Activated T-helper 1 cell treated with Interleukin-2 at 50 U/mL for 16 hours (primary cell): Measurements from ENCODE around the gene EMP3.
"Not testable (repeated sequence)": the region's sequence is repeated elsewhere in the genome, so short reads cannot be mapped to it uniquely, and the experiment has no call there.

Source experiments
- DNase-seq: peaks from one replicate; pipeline ENCODE4 v3.0.0-alpha.2; 2020; ENCODE audit warnings: low read depth

The EMP3 gene

GRCh38 chr19:48325265-48325910, at the start of gene EMP3:
Gene EMP3 (plus strand): TSS chr19:48325552. CDS start chr19:48326845, 1,293 bp downstream.
- peak; percentile 82 for DNase-seq

DNA sequence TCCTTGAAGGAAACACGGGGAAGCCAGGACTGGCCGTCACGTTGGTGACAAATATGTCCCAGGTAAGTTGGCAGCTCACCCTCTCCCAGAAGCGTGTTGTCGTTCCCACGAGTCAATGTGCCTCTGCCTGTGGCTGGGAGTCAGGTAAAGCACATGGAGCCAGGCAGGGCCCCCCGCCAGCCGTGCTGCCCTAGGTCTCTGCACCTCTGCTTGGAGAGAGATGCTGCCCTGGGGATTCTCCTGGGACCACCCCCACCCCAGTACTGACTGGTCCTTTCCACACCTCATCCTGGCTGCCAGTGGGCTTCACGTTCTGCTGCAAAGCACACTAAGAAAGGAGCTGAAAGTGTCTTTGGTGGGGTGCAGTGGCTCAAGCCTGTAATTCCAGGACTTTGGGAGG, 45.6 kb upstream of the EMP3 start:
- no peak for DNase-seq

DNA sequence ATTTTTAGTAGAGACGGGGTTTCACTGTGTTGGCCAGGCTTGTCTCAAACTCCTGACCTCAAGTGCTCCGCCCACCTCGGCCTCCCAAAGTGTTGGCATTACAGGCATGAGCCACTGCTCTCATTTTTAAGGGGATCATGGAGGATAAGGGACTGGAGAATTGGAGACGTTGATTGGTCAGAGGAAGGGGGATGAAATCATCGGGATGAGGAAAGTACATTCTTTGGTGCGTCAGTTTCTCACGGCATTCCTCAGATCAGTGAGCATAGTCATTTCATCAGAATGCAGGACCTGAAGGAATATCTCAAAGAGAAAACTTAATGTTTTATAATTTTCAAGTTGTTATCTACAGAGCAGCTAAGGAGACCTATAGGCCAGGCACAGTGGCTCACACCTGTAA, 41.4 kb upstream of the EMP3 start:
- no peak for DNase-seq

GRCh38 chr19:48284896-48285295, 40.5 kb upstream of the EMP3 start:
- DNase-seq, result no peak

DNA sequence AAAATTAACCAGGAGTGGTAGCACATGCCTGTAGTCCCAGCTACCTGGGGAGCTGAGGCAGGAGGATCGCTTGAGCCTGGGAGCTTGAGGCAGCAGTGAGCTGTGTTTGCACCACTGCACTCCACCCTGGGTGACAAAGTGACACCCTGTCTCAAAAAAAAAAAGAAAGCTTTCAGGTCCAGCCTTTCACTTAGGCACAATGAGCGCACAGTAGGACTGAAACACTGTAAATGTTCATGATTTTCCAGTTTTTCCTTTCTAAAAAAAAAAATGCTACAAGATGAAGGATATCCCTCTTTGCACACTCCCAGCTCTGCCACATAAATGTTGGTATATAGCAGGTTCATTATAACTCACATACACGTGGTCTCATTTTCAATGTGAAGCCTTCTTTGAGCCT, 37.6 kb upstream of the EMP3 start:
- DNase-seq, result no peak

- no peak for DNase-seq
Measured at GRCh38 chr19:48290401-48290770, 35.0 kb upstream of the EMP3 start.

DNA sequence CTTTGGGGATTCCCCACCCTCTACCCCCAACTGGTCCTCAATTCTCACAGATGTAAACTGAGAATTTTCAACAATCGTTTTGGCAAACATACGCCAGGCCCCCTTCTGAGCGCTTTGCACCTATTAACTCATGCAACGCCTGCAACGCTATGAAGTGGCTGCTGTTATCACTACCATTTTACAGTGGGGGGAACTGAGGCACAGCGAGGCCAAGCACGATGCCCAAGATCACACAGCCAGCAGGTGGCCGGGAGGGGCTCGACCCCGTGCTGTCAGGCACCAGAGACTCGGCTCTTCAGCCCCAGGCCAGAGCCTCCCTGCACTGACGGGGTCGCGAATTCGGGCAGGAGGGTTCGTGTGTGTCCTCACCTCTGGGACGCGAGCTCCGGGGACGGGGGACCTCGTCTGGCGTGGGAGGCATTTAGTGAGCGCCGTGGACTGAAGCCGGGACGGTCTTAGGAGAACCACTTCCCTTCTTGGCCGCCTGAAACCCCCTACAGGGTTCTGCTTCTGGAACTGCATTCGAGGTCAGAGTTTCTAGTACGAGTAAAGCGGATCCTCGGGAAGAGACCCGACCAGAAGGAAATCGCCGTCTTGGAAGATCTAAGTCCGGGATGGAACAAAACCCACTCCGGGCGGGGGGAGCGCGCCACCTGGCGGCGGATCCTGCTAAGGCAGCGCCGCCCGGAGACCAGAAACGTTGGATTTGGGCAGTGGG, 34.4 kb upstream of the EMP3 start:
- peak; percentile 38 for DNase-seq

GRCh38 chr19:48291489-48291815, 33.9 kb upstream of the EMP3 start:
- not testable (repeated sequence) for DNase-seq

- no peak for DNase-seq
Measured at GRCh38 chr19:48292798-48293197, 32.6 kb upstream of the EMP3 start.

DNA sequence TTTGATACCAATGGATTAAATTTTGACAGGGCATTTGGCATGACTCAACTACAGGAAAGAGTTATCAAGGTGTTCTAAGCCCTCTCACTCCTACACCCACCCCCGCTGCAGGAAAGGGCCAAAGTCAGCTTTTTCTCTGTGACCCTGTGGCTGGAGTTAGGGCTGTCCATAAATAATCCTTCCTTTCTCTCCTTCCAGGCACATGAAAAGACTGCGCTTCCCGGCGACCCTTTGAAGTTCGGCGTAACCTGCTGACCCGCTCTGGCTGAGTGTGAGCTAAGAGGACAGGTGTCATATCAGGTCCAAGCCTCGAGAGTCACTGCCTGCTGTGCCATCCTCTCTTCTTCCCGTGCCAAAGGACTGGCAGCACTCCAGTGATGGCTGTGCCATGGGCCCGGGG, 29.9 kb upstream of the EMP3 start:
- no peak for DNase-seq

DNA sequence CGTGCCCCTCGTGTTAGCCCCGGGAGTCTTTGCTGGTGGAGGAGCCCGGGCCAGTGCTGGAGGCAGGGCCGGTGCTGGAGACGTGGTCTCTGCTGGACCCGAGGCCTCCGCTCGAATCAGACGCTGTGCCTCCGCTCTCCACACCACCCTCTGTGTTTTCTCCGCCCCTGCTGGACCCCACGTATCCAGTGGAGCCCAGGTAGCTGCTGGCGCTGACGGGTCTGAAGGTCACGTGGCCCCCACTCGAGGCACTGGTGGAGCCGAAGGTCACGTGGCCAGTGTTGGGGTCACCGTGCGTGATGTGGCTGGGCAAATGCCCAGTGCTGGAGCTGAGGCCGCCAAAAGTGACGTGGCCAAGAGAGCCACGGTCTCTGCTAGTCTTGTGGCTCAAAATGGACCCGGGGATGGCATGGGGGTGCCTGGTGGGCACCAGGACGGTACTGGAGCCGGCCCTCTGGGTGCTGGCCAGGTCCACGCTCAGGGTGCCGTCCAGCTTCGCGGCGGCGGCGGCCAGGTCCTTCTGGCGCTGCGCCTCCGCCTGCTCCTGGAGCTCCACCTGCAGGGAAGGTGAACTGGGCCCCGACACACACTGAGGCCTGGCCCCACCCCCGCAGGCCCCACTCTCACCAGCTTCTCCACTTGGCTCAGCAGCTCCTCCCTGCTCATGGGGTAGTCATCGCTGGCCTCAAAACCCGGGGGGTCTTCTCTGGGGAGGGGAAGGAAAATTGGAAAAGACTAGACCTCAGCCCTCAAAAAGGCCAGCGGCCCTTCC, 28.2 kb upstream of the EMP3 start:
- no peak for DNase-seq

DNA sequence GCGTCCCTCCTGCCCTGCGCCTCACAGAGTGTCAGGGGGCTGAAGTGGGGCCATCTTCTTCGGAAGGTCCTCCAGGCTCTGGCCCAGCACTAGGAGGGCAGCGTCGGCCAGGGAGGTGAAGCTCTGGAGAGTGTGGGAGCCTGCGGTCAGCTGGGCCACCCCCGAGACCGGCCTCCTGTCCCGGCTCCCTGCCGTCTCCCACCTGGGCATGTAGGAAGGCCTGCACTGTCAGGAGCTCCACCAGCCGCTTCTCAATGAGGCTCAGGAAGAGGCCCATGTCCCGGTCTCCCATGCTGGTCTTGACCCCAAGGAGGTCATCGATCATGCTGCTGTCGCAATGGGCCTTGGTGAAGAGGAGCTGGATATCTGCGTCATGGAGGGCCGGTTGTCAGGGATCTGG, 27.4 kb upstream of the EMP3 start:
- no peak for DNase-seq

GRCh38 chr19:48301886-48302599, 23.3 kb upstream of the EMP3 start:
- DNase-seq, result no peak

DNA sequence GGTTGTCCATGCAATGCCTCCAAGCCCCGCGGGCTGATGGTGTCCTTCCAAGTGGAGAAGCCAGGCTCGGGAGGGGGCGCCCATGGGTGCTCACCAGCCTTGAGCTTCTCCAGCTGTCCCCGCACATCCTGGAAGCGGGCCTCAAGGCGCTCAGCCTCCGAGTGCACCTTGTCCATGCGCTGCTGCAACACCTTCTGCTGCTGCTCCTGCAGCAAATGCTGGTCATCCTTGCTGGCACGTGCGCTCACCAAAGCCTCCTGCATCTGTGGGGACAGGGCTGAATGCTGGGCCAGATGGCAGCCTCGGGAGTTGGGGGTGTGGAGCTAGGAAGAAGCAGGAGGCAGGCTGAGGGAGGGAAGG, 22.8 kb upstream of the EMP3 start:
- no peak for DNase-seq

DNA sequence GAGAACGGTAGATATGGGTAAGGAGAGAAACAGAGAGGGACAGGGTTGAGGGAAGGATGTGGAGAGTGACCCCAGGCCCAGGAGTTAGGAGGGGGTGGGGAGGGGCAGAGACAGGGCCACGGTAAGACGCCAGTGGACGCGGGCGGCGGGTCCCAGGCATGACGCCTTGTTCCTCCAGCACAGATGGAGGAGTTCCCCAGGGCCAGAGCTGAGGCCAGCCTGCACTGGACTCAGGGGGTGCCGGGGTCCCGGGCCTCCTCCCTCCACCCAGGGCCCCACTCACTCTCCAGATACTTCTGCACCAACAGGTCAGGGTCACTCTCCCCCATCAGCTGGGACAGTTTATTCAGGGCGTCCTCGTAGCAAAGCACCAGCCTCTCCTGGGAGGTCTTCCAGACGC, 22.0 kb upstream of the EMP3 start:
- no peak for DNase-seq

DNA sequence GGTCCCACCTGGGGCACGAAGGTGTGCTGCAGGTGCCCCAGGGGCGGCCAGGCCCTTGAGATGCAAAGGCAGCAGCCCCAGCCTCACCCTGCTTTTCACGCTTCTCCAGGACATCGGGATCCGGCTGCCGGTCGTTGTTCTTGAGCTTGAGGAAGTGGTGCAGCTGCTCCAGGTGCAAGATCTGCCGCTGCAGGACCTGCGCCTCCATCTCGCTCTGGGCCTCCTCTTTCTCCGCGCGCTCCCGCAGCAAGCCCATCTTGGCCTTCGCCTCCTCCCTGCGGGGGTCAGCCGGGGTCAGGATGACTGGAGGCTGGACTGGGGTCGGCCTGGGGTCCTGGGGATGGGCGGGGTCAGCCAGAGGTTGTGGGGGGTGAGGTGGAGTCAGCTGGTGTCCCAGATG, 21.5 kb upstream of the EMP3 start:
- no peak for DNase-seq

- DNase-seq, result no peak
Measured at GRCh38 chr19:48308631-48309586, 16.4 kb upstream of the EMP3 start.

DNA sequence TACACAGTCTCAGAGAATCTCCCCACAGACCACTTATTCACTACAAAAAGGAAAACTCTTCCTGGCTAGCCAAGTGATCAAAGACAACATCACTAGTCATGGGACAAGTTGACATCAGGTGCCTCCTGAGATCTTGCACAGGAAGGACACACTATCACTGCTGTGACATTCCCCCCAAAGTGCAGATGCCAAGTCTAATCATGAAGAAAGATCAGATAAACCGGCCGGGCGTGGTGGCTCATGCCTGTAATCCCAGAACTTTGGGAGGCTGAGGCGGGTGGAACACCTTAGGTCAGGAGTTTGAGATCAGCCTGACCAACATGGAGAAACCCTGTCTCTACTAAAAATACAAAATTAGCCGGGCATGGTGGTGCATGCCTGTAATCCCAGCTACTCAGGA, 15.6 kb upstream of the EMP3 start:
- not testable (repeated sequence) for DNase-seq

- no peak for DNase-seq
Measured at GRCh38 chr19:48310227-48310626, 15.1 kb upstream of the EMP3 start.

DNA sequence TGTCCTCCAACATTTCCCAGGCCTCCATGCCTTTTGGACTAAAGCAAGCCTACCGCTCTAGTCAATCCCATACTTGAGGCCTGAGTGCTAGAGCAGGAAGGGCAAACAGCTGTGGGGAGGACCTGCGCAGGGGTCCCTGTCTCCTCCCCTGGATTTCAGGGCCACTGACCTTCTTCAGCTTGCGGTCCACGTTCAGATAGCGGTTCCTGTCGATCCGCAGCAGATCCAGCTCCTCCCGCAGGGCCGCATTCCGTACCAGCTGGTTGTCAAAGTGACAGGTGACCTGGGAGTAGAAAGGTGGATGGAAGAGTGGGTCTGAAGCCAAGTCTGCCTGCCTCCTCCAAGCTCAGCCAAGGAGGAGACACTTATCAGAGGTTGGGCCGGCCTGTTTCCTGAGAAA, 14.0 kb upstream of the EMP3 start:
- DNase-seq, result no peak

- DNase-seq, result no peak
Measured at GRCh38 chr19:48315712-48316111, 9.6 kb upstream of the EMP3 start.

GRCh38 chr19:48317708-48317960, 7.7 kb upstream of the EMP3 start:
- not testable (repeated sequence) for DNase-seq
